ENCODE data around the gene BRD2. TPM values are rescaled to one million over a fixed set of nuclear protein-coding genes. Genes with fewer than 3 reads are reported as not detected.

The BRD2 gene
- total RNA-seq, 1 donor from 2014 or later, result 140 TPM

DNA sequence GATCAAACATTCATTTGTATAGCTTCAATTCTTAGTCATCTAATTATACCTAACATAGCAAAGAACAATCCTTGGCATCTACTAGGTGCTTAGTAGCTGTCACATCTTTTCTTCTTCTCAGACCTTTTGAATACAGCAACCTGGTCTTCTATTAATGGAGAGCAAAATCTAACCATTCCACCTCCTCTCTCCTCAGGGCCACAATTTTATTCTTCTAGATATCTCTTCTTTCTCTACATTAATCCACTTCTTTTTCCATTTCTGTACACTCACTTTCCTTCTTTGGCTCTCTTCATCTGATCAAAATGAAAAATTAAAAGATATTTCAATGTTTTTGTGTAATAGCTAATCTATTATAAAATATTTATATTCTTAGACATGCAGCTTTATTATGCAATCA is 50.0 kb downstream of the BRD2 start:
- H3K4me3 ChIP-seq (ENCODE audit: low read depth, low read length), result no peak overlapping the region
- TF ChIP-seq, protein P1, sequence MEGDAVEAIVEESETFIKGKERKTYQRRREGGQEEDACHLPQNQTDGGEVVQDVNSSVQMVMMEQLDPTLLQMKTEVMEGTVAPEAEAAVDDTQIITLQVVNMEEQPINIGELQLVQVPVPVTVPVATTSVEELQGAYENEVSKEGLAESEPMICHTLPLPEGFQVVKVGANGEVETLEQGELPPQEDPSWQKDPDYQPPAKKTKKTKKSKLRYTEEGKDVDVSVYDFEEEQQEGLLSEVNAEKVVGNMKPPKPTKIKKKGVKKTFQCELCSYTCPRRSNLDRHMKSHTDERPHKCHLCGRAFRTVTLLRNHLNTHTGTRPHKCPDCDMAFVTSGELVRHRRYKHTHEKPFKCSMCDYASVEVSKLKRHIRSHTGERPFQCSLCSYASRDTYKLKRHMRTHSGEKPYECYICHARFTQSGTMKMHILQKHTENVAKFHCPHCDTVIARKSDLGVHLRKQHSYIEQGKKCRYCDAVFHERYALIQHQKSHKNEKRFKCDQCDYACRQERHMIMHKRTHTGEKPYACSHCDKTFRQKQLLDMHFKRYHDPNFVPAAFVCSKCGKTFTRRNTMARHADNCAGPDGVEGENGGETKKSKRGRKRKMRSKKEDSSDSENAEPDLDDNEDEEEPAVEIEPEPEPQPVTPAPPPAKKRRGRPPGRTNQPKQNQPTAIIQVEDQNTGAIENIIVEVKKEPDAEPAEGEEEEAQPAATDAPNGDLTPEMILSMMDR (conservative IDR thresholded peaks at IDR 0.05; ENCODE audit: low read depth, low read length), result no peak
- no peak for DNase-seq (ENCODE audit: low read depth)

DNA sequence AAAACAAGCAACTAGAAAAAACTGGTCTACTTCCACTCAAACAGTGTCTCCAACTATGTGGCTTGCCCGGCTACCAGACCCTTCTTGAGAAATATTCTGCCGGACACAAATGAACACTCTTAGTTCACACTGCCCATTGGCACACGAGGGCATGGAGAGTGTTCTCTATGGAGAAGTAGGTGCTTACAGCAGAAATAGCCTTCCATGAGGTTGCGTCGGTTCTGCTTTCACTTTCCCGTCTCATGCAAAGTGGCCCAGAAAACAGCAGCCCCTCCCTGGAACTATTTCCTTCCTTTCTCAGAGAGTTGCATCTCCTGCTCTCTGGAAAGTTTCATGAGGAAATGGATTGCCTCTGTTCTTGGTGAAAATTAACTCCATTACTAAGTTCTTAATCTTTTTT is 50.5 kb downstream of the BRD2 start:
- TF ChIP-seq, protein P1 (conservative IDR thresholded peaks at IDR 0.05; ENCODE audit: low read depth, low read length), result no peak
- DNase-seq (ENCODE audit: low read depth), result peak; percentile 7
- H3K4me3 ChIP-seq (ENCODE audit: low read depth, low read length), result peak overlapping the region; percentile 34

GRCh38 chr6:33019372-33019771 is 51.0 kb downstream of the BRD2 start:
- TF ChIP-seq, protein P1 (conservative IDR thresholded peaks at IDR 0.05; ENCODE audit: low read depth, low read length), result no peak
- DNase-seq (ENCODE audit: low read depth), result no peak
- no peak overlapping the region for H3K4me3 ChIP-seq (ENCODE audit: low read depth, low read length)

DNA sequence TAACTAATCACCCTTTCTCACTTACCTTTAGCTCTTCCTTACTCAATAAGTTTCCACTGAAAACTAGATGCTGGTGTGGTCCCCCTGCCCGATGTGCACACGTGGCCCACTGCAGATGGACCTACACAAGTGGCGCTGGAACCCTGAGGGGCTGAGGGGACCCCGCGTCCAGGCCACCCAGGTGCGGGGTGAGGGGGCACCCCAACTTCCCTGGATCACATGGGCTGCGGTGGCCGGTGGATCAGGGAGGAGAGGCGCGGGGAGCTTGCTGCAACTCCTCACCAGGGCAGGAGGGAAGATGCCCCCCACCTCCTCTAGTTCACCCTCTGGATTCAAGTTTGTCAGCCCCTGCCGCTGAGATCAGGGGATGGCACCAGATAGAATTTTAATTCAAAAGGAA is 53.5 kb downstream of the BRD2 start:
- TF ChIP-seq, protein P1 (conservative IDR thresholded peaks at IDR 0.05; ENCODE audit: low read depth, low read length), result no peak
- DNase-seq (ENCODE audit: low read depth), result no peak
- no peak overlapping the region for H3K4me3 ChIP-seq (ENCODE audit: low read depth, low read length)

- no peak for DNase-seq (ENCODE audit: low read depth)
- TF ChIP-seq, protein P1 (conservative IDR thresholded peaks at IDR 0.05; ENCODE audit: low read depth, low read length), result no peak
- no peak overlapping the region for H3K4me3 ChIP-seq (ENCODE audit: low read depth, low read length)
Observed at GRCh38 chr6:33023536-33023935, 55.1 kb downstream of the BRD2 start.

DNA sequence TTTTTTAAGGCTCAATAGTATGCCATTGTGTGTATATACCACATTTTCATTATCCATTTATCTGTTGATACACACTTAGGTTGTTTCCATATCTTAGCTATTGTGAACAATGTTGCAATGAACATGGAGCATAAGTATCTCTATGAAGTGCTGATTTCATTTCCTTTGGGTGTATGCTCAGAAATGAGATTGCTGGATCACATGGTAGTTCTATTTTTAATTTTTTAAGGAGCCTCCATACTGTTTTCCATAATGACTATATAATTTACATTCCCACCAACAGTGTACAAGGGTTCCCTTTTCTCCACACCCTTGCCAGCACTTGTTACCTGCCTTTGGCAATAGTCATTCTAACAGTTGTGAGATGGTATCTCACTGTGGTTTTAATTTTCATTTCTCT is 56.1 kb downstream of the BRD2 start:
- TF ChIP-seq, protein P1 (conservative IDR thresholded peaks at IDR 0.05; ENCODE audit: low read depth, low read length), result no peak
- no peak overlapping the region for H3K4me3 ChIP-seq (ENCODE audit: low read depth, low read length)
- DNase-seq (ENCODE audit: low read depth), result no peak

- DNase-seq (ENCODE audit: low read depth), result no peak
- TF ChIP-seq, protein P1 (conservative IDR thresholded peaks at IDR 0.05; ENCODE audit: low read depth, low read length), result no peak
Observed at GRCh38 chr6:33028220-33028849, 59.9 kb downstream of the BRD2 start.

More at GRCh38 chr6:33028220-33028849, 59.9 kb downstream of the BRD2 start:
- no peak overlapping the region for H3K4me3 ChIP-seq (ENCODE audit: low read depth, low read length)
